ENCODE measurements around the gene CHAC2. TPM values are rescaled to one million over a fixed set of nuclear protein-coding genes. Genes with fewer than 3 reads are reported as not detected.
A peak's percentile ranks its signal among the peaks of the same experiment; 100 is the strongest.
"Not testable (repeated sequence)": the region's sequence is repeated elsewhere in the genome, so short reads cannot be mapped to it uniquely, and the experiment has no call there.

Gene CHAC2
- polyA plus RNA-seq (2012; ENCODE audit: low read depth, missing spikeins): 5.2 TPM

GRCh38 chr2:53767405-53768241 lies at the start of gene CHAC2:
Gene CHAC2, plus strand, starts transcription at chr2:53767804. Its CDS starts 83 bp downstream, at chr2:53767887.
- TF ChIP-seq PAX5 (IDR thresholded peaks at IDR 0.05; ENCODE audit: insufficient read depth, low read length, severe bottlenecking) (peak; percentile 97), POLR2A (IDR thresholded peaks at IDR 0.05; ENCODE audit: low read depth, low read length) (peak; percentile 82), TAF1 (IDR thresholded peaks at IDR 0.05; ENCODE audit: low read depth, low read length) (peak; percentile 58; the same call in 1 of the 2 replicates), POU2F2 (IDR thresholded peaks at IDR 0.05; ENCODE audit: low read depth, low read length) (peak; percentile 80), POLR2AphosphoS5 (IDR thresholded peaks at IDR 0.05; ENCODE audit: low read depth, low read length) (peak; percentile 88), SPI1 (IDR thresholded peaks at IDR 0.05; ENCODE audit: low read depth, low read length) (no peak)
- peak; percentile 68 for DNase-seq (ENCODE audit: insufficient read length, low spot score)
- FAIRE-seq: peak; percentile 97

- not testable (repeated sequence) for DNase-seq (ENCODE audit: insufficient read length, low spot score); FAIRE-seq
Observed at GRCh38 chr2:53720944-53721343, 46.7 kb upstream of the CHAC2 start.

- TF ChIP-seq SPI1 (IDR thresholded peaks at IDR 0.05; ENCODE audit: low read depth, low read length) (no peak), POLR2AphosphoS5 (IDR thresholded peaks at IDR 0.05; ENCODE audit: low read depth, low read length) (no peak), TAF1 (IDR thresholded peaks at IDR 0.05; ENCODE audit: low read depth, low read length) (no peak), POLR2A (IDR thresholded peaks at IDR 0.05; ENCODE audit: low read depth, low read length) (no peak), PAX5 (IDR thresholded peaks at IDR 0.05; ENCODE audit: insufficient read depth, low read length, severe bottlenecking) (no peak), POU2F2 (IDR thresholded peaks at IDR 0.05; ENCODE audit: low read depth, low read length) (no peak)
- FAIRE-seq (no peak), DNase-seq (ENCODE audit: insufficient read length, low spot score) (no peak)
Observed at GRCh38 chr2:53724536-53724935, 43.1 kb upstream of the CHAC2 start.

GRCh38 chr2:53725662-53726061 lies 41.9 kb upstream of the CHAC2 start:
- FAIRE-seq (no peak), DNase-seq (ENCODE audit: insufficient read length, low spot score) (no peak)
- TF ChIP-seq POLR2AphosphoS5 (IDR thresholded peaks at IDR 0.05; ENCODE audit: low read depth, low read length): no peak
- TF ChIP-seq POLR2A (IDR thresholded peaks at IDR 0.05; ENCODE audit: low read depth, low read length): no peak
- TF ChIP-seq POU2F2 (IDR thresholded peaks at IDR 0.05; ENCODE audit: low read depth, low read length): no peak
- TF ChIP-seq PAX5 (IDR thresholded peaks at IDR 0.05; ENCODE audit: insufficient read depth, low read length, severe bottlenecking): no peak
- TF ChIP-seq SPI1 (IDR thresholded peaks at IDR 0.05; ENCODE audit: low read depth, low read length): no peak
- TF ChIP-seq TAF1 (IDR thresholded peaks at IDR 0.05; ENCODE audit: low read depth, low read length): no peak

- no peak for FAIRE-seq
- DNase-seq (ENCODE audit: insufficient read length, low spot score): no peak
- no peak for TF ChIP-seq PAX5 (IDR thresholded peaks at IDR 0.05; ENCODE audit: insufficient read depth, low read length, severe bottlenecking)
- TF ChIP-seq TAF1 (IDR thresholded peaks at IDR 0.05; ENCODE audit: low read depth, low read length): no peak
- TF ChIP-seq SPI1 (IDR thresholded peaks at IDR 0.05; ENCODE audit: low read depth, low read length): no peak
- no peak for TF ChIP-seq POLR2AphosphoS5 (IDR thresholded peaks at IDR 0.05; ENCODE audit: low read depth, low read length)
- no peak for TF ChIP-seq POU2F2 (IDR thresholded peaks at IDR 0.05; ENCODE audit: low read depth, low read length)
- TF ChIP-seq POLR2A (IDR thresholded peaks at IDR 0.05; ENCODE audit: low read depth, low read length): no peak
Observed at GRCh38 chr2:53727921-53728320, 39.7 kb upstream of the CHAC2 start.

GRCh38 chr2:53729143-53729762 lies 38.4 kb upstream of the CHAC2 start:
- DNase-seq (ENCODE audit: insufficient read length, low spot score) (no peak), FAIRE-seq (peak; percentile 69)
- no peak for TF ChIP-seq PAX5 (IDR thresholded peaks at IDR 0.05; ENCODE audit: insufficient read depth, low read length, severe bottlenecking)

- TF ChIP-seq POLR2A (IDR thresholded peaks at IDR 0.05; ENCODE audit: low read depth, low read length): no peak
- no peak for TF ChIP-seq POLR2AphosphoS5 (IDR thresholded peaks at IDR 0.05; ENCODE audit: low read depth, low read length)
- no peak for TF ChIP-seq SPI1 (IDR thresholded peaks at IDR 0.05; ENCODE audit: low read depth, low read length)
- no peak for TF ChIP-seq PAX5 (IDR thresholded peaks at IDR 0.05; ENCODE audit: insufficient read depth, low read length, severe bottlenecking)
- TF ChIP-seq POU2F2 (IDR thresholded peaks at IDR 0.05; ENCODE audit: low read depth, low read length): no peak
- TF ChIP-seq TAF1 (IDR thresholded peaks at IDR 0.05; ENCODE audit: low read depth, low read length): no peak
- no peak for DNase-seq (ENCODE audit: insufficient read length, low spot score)
- FAIRE-seq: no peak
Observed at GRCh38 chr2:53737091-53737490, 30.5 kb upstream of the CHAC2 start.

- FAIRE-seq: no peak
- DNase-seq (ENCODE audit: insufficient read length, low spot score): no peak
- TF ChIP-seq PAX5 (IDR thresholded peaks at IDR 0.05; ENCODE audit: insufficient read depth, low read length, severe bottlenecking): no peak
- no peak for TF ChIP-seq POLR2AphosphoS5 (IDR thresholded peaks at IDR 0.05; ENCODE audit: low read depth, low read length)
- no peak for TF ChIP-seq POU2F2 (IDR thresholded peaks at IDR 0.05; ENCODE audit: low read depth, low read length)
- no peak for TF ChIP-seq POLR2A (IDR thresholded peaks at IDR 0.05; ENCODE audit: low read depth, low read length)
- TF ChIP-seq TAF1 (IDR thresholded peaks at IDR 0.05; ENCODE audit: low read depth, low read length): no peak
- no peak for TF ChIP-seq SPI1 (IDR thresholded peaks at IDR 0.05; ENCODE audit: low read depth, low read length)
Observed at GRCh38 chr2:53739032-53739431, 28.6 kb upstream of the CHAC2 start.

GRCh38 chr2:53740170-53740569 lies 27.4 kb upstream of the CHAC2 start:
- DNase-seq (ENCODE audit: insufficient read length, low spot score) (no peak), FAIRE-seq (no peak)
- TF ChIP-seq PAX5 (IDR thresholded peaks at IDR 0.05; ENCODE audit: insufficient read depth, low read length, severe bottlenecking) (no peak), TAF1 (IDR thresholded peaks at IDR 0.05; ENCODE audit: low read depth, low read length) (no peak), SPI1 (IDR thresholded peaks at IDR 0.05; ENCODE audit: low read depth, low read length) (no peak), POLR2AphosphoS5 (IDR thresholded peaks at IDR 0.05; ENCODE audit: low read depth, low read length) (no peak), POLR2A (IDR thresholded peaks at IDR 0.05; ENCODE audit: low read depth, low read length) (no peak), POU2F2 (IDR thresholded peaks at IDR 0.05; ENCODE audit: low read depth, low read length) (no peak)
